Measurements from ENCODE around the gene NECTIN4. TPM values are rescaled to one million over a fixed set of nuclear protein-coding genes. Genes with fewer than 3 reads are reported as not detected.

NECTIN4 gene
- total RNA-seq, 4 donors from 2014 or later, result not detected

GRCh38 chr1:161080441-161081405 is 8.6 kb downstream of the NECTIN4 start:
- intact Hi-C loops (cut with DNase I; ENCODE audit: low total_unique reads), result no loop called here
- in situ Hi-C loops (cut with MboI; ENCODE audit: low sequenced_read_pairs in 4 of 4), result no loop called here
- no peaks in the 10 kb centered on the region for H3K36me3 ChIP-seq
- TF ChIP-seq CTCF (IDR thresholded peaks at IDR 0.05 in 4 of 5, conservative IDR thresholded peaks at IDR 0.05 in 1 of 5) (no peak), POLR2A (IDR thresholded peaks at IDR 0.05) (no peak)
- ATAC-seq, result no peak
- no peak overlapping the region for H3K27ac ChIP-seq
- no peaks in the 10 kb centered on the region for H3K27me3 ChIP-seq
- H3K4me3 ChIP-seq, result no peak overlapping the region
- DNase-seq, result no peak
- no peaks in the 10 kb centered on the region for H3K4me1 ChIP-seq
- no peaks in the 10 kb centered on the region for H3K9me3 ChIP-seq

- Histone ChIP-seq H3K9me3 (no peaks in the 10 kb centered on the region), H3K4me3 (no peak overlapping the region), H3K4me1 (no peaks in the 10 kb centered on the region), H3K27me3 (no peaks in the 10 kb centered on the region), H3K27ac (no peak overlapping the region), H3K36me3 (no peaks in the 10 kb centered on the region)
- in situ Hi-C loops (cut with MboI; ENCODE audit: low sequenced_read_pairs in 4 of 4) (no loop called here), intact Hi-C loops (cut with DNase I; ENCODE audit: low total_unique reads) (no loop called here)
- DNase-seq (no peak), ATAC-seq (no peak)
- no peak for TF ChIP-seq CTCF (IDR thresholded peaks at IDR 0.05 in 4 of 5, conservative IDR thresholded peaks at IDR 0.05 in 1 of 5)
- no peak for TF ChIP-seq POLR2A (IDR thresholded peaks at IDR 0.05)
These were observed 9.8 kb downstream of the NECTIN4 start for GRCh38 chr1:161079436-161080110.

- no peak for ATAC-seq
- Histone ChIP-seq H3K9me3 (no peaks in the 10 kb centered on the region), H3K27ac (no peak overlapping the region), H3K27me3 (no peaks in the 10 kb centered on the region), H3K36me3 (no peaks in the 10 kb centered on the region), H3K4me3 (no peak overlapping the region), H3K4me1 (no peaks in the 10 kb centered on the region)
- in situ Hi-C loops (cut with MboI; ENCODE audit: low sequenced_read_pairs in 4 of 4) (no loop called here), intact Hi-C loops (cut with DNase I; ENCODE audit: low total_unique reads) (no loop called here)
- no peak for TF ChIP-seq CTCF (IDR thresholded peaks at IDR 0.05 in 4 of 5, conservative IDR thresholded peaks at IDR 0.05 in 1 of 5)
- TF ChIP-seq POLR2A (IDR thresholded peaks at IDR 0.05), result no peak
- no peak for DNase-seq
These were observed 11.9 kb downstream of the NECTIN4 start for GRCh38 chr1:161077426-161077825.

GRCh38 chr1:161076410-161076809 is 12.9 kb downstream of the NECTIN4 start:
- intact Hi-C loops (cut with DNase I; ENCODE audit: low total_unique reads), result no loop called here
- H3K27me3 ChIP-seq, result no peaks in the 10 kb centered on the region
- H3K9me3 ChIP-seq, result no peaks in the 10 kb centered on the region
- no peaks in the 10 kb centered on the region for H3K36me3 ChIP-seq
- ATAC-seq (no peak), DNase-seq (no peak)
- TF ChIP-seq CTCF (IDR thresholded peaks at IDR 0.05 in 4 of 5, conservative IDR thresholded peaks at IDR 0.05 in 1 of 5) (no peak), POLR2A (IDR thresholded peaks at IDR 0.05) (no peak)
- in situ Hi-C loops (cut with MboI; ENCODE audit: low sequenced_read_pairs in 4 of 4), result no loop called here
- H3K27ac ChIP-seq, result no peak overlapping the region
- H3K4me3 ChIP-seq, result no peak overlapping the region
- H3K4me1 ChIP-seq, result no peaks in the 10 kb centered on the region

Data from gastrocnemius medialis (tissue), 4 donors.